Measurements from ENCODE around the gene GPR162. TPM values are rescaled to one million over a fixed set of nuclear protein-coding genes. Genes with fewer than 3 reads are reported as not detected.

The GPR162 gene, protein sequence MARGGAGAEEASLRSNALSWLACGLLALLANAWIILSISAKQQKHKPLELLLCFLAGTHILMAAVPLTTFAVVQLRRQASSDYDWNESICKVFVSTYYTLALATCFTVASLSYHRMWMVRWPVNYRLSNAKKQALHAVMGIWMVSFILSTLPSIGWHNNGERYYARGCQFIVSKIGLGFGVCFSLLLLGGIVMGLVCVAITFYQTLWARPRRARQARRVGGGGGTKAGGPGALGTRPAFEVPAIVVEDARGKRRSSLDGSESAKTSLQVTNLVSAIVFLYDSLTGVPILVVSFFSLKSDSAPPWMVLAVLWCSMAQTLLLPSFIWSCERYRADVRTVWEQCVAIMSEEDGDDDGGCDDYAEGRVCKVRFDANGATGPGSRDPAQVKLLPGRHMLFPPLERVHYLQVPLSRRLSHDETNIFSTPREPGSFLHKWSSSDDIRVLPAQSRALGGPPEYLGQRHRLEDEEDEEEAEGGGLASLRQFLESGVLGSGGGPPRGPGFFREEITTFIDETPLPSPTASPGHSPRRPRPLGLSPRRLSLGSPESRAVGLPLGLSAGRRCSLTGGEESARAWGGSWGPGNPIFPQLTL
- 6.1 and 6.8 TPM in 2 replicates for total RNA-seq

DNA sequence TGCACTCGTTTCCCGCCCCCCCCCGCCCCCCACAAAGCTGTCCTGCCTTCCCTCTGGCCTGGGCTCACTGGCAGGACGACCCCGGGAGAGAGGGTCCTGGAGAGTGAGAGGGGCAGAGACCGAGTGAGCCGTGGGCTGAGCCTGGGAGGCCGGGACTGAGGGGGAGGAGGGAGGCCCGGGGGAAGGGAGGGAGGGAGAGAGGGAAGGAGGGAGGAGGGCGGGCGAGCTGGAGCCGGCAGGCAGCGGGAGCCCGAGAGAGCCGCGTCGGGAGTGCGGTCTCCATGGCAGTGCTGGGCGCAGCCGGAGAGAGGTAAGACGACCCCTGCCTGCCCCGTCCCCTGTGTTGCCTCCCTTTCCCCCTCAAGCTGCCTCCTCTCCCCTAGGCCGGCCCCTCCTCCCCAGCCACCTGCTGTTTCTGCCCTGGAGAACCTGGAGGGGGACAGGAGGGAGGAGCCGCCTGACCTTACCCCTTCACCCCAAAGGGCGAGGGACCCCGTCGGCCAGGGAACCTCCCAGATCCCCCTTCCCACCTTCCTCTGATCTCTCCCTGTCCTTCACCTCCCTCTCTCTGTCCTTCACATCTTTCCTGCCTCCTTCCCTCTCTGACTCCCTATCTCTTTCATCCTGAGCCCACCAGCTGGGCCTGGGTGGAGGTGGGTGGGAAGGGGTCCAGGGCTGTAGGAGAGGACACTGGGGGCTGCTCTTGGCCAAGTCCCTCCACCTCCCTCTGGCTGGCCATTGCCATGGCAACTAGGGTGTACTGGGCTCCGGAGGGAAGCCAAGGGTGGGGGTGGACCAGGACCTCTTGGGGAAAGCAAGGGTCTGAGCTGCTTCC is at the start of gene GPR162:
Gene GPR162, plus strand, starts transcription at position 231 of the 835 bp plus-strand sequence. CDS start 2,078 bp downstream, outside the sequence.

DNA sequence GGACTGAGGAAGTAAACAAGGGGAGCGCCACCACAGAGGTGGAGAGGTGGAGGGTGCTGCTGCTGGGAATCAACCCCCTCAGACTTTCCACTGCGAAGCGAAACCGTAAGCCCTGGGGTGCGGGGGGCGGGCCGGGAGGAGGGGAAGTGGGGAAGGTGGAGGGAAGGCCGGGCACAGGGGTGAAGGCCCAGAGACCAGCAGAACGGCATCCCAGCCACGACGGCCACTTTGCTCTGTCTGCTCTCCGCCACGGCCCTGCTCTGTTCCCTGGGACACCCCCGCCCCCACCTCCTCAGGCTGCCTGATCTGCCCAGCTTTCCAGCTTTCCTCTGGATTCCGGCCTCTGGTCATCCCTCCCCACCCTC is 49.3 kb upstream of the GPR162 start, which contains the start of gene LAG3:
Gene LAG3, plus strand, starts transcription at position 190 of the 365 bp plus-strand sequence. CDS start 333 bp downstream, outside the sequence.

DNA sequence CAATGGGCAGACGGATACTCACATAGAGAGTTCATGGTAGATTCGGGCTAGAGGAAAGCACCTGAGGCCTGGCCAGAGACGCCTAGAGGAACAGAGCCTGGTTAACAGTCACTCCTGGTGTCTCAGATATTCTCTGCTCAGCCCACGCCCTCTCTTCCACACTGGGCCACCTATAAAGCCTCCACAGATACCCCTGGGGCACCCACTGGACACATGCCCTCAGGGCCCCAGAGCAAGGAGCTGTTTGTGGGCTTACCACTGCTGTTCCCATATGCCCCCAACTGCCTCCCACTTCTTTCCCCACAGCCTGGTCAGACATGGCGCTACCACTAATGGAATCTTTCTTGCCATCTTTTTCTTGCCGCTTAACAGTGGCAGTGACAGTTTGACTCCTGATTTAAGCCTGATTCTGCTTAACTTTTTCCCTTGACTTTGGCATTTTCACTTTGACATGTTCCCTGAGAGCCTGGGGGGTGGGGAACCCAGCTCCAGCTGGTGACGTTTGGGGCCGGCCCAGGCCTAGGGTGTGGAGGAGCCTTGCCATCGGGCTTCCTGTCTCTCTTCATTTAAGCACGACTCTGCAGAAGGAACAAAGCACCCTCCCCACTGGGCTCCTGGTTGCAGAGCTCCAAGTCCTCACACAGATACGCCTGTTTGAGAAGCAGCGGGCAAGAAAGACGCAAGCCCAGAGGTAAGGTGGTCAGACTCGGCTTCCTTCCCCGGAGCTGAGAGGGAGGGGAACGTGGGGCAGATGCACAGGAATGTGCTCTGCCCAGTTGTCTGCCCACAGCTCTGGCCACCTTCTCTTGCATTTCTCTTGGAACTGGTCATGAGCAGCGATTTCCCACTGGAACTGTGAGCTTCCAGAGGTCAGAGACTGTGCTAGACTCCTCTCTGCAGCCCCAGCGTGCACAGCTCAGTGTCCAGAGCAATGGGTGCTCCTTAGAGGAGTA is 32.4 kb upstream of the GPR162 start, which contains the start of gene CD4:
Gene CD4, plus strand, starts transcription at position 557 of the 953 bp plus-strand sequence. CDS start 10,611 bp downstream, outside the sequence.

DNA sequence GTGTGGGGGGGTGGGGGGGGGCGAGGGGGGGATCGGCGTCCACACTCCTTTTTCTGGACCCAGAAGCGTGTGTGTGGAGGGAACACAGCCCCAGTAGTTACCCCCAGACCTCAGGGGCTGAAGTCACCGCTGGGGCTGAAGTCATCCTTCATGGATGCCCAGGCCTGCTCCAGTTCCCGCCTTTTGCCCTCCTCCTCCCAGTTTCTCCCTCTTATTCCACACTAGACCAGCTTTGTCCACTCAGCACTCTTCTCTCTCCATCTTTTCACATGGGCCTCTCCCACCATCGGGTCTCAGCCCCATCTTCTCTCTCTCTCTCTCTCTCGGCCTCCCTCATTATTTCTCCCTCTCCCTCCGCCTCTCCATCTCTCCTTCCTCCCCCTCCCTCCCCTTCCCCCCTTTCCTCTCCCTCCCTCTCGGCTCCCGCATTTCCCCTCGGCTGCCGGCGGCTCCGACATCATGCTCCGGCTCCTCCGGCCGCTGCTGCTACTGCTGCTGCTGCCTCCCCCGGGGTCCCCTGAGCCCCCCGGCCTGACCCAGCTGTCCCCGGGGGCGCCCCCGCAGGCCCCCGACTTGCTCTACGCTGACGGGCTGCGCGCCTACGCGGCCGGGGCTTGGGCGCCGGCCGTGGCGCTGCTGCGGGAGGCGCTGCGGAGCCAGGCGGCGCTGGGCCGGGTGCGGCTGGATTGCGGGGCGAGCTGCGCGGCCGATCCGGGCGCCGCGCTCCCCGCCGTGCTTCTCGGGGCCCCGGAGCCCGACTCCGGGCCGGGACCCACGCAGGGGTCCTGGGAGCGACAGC is 6.6 kb downstream of the GPR162 start, which contains the start of gene P3H3:
Gene P3H3, plus strand, starts transcription at position 426 of the 799 bp plus-strand sequence. Its CDS starts 34 bp downstream, at position 460.

DNA sequence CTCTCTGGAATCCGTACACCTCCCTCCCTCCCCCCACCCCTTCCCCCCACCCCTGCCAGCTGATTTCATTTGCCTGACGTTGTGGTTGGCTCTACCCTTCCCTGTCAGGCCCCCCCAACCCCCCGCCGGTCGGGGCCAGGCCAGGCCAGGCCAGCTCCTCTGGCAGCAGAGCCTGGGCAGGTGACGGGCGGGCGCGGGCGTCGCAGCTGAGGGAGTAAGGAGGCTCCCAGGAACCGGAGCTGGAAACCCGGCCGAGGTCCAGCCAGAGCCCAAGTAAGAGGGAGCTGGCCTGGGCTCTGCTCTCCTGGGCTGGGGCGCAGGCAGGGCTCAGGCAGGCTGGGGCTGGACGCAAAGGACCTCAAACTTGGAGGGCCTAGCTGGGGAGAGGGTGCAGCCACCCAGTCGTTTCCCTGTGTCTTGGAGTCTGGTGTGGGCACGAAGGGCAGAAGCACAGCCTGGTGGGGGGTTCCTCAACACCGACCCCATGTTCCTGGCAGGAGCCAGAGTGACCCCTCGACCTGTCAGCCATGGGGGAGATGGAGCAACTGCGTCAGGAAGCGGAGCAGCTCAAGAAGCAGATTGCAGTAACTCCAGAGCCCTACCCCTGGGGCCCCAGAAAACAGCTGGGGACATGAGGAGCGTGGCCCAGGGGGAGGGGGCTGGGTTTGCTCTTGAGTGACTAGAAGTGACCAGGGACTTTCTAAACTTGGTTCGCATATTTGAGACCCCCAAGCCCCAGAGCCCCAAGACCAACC is 19.3 kb downstream of the GPR162 start, which contains the start of gene GNB3:
Gene GNB3, plus strand, starts transcription at position 165 of the 755 bp plus-strand sequence. Its CDS starts 363 bp downstream, at position 528.

DNA sequence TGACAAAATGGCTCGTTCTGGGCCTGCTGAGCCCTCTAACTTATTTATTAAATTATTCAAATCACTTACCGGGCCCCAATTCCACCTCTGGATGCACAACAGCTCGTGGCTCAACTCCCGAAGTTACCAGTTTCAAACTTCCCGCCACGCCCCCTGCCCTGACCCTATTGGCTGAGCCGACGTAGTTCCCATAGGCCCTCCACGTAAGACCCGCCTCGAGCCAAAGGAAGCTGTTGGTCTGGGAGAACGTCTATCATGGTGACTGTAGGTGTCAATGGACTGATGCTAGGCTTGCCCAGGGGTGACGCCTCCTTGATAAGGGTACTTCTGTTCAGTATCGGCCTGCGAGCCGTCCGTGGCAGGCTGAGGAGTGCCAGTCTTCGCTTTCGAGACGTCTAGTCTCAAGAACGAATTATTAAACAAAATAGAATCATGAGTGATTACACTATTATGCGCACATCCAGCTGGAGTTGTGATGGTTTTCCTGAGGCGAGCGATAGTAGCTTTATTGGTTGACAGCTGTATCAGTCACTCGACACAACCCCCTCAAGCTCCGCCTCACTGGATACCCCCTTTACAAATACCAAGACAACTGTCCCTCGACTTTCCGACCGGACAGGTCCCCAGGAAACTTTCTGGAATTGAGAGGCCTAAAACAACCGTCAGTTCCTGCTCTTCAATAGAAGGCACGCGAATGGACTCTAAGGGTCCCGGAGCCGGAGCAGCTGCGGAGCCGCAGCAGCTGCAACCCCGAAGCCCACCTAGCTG is 29.7 kb downstream of the GPR162 start, which contains the start of gene CDCA3:
Gene CDCA3, minus strand, starts transcription at position 134 of the 768 bp plus-strand sequence. CDS start 334 bp downstream, outside the sequence.

DNA sequence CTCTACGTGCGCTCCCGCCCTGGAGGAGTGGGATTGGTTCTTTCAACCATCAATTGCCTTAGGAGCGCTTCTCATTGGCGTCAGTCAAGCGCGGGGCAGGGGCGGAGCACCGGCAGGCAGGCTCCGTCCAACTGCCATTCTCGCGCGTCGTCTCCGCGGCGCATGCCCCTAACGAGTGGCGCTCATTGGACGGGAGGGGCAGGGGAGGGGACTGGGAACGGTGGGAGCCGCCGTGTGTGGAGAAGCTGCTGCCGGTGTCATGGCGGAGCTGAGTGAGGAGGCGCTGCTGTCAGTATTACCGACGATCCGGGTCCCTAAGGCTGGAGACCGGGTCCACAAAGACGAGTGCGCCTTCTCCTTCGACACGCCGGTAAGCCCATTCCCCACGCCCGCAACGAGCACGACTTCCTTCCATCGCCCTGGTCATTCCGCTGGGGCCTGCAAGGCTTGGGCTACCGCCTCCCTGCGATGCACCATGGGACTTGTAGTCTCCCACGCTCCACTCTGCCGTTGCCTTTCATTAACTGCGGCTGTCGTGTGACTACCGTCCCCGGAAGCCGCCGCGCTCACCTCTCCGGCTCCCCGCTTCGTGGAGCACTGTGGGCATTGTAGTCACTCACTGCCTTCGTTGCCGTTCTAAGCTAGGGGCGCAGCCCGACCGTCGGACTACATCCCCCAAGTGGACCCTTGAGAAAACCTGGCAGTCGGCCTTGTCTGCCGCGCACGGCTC is 30.5 kb downstream of the GPR162 start, which contains the start of gene USP5:
Gene USP5, plus strand, starts transcription at position 230 of the 730 bp plus-strand sequence. Its CDS starts 30 bp downstream, at position 260.

DNA sequence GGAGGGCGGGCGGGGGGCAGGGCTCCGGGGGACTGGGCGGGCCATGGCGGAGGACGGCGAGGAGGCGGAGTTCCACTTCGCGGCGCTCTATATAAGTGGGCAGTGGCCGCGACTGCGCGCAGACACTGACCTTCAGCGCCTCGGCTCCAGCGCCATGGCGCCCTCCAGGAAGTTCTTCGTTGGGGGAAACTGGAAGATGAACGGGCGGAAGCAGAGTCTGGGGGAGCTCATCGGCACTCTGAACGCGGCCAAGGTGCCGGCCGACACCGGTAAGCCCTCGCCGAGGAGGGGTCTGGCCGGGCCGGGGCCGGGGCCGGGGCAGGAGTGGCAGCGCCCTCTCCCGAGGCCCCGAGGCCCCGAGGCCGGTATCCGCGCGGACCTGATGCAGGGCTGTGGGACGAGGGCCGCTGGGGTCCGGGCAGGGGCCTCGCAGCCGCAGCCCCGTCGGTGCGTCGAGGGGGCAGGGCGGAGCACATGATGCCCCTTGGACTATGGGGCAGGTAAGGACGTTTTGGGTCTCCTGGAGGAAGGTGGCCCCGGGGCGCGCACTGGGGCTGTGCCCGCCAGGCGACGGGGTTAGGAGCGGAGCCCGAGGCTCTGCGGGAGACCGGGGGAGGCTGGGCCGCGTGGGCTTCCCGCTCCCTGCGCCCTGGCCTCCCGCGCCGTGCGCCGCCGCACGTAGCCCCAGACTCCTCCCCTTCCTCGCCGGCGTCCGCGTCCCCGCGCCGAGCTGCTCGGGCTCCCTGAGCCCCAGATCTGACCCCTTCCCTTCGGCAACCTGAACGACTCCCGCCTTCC is 46.0 kb downstream of the GPR162 start, which contains the start of gene TPI1:
Gene TPI1, plus strand, starts transcription at position 119 of the 798 bp plus-strand sequence. Its CDS starts 36 bp downstream, at position 155.

DNA sequence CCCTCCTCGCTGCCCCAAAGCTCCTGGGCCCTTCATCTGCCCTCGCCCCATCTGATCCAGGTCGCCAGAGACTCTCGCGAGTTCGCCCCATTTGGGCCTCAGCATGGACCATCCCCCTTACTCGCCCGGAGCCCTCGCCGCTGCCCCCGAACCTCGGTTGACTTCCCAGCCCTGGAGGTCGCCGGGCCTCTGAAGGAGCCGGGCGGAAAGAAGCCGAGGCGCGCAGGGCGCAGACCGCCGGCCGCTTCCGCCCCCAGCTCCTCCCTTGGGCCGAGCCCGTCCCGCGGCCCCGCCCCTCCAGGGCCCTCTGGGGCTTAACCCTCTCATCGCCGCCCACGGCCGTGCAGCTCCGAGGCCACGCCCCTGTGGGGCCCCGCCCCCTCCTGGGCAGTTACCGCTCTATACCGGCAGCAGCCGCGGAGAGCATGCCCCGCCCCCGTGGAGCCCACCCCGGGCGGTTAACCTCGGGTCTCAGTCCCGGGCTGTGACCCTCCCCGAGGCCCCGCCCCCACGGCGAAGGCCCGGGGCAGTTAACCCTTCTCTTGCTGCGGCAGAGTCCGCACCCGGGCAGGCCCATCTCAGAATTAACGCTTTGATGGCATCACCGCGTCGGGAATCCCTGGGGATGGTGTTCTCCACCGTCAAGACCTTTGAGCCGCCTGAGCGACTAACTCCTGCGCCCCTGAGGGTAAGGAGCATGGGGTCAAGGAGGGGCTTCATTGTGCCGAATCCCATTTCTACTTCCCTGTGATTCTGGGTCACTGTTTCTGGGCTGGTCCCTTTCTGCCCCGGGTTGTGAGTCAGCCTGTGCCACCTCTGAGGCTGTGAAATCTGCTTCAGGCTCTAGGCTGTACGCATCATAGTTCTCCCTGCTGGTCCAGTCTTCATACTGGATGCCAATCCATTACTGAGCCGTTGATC is 51.7 kb downstream of the GPR162 start, which contains the start of gene SPSB2:
Gene SPSB2, minus strand, starts transcription at position 210 of the 921 bp plus-strand sequence. CDS start 402 bp downstream, outside the sequence.

Other genes with a start within 250 kb of the GPR162 start
- 255 and 275 TPM in 2 replicates for gene CHD4, start 214.4 kb upstream of the GPR162 start, total RNA-seq
- gene LPAR5, start 185.9 kb upstream of the GPR162 start, total RNA-seq: not detected in 2 replicates
- 0.29 and 0.50 TPM in 2 replicates for gene ACRBP, start 174.4 kb upstream of the GPR162 start, total RNA-seq
- gene ING4, start 158.7 kb upstream of the GPR162 start, total RNA-seq: 39.7 and 53.5 TPM in 2 replicates
- 12.7 and 13.2 TPM in 2 replicates for gene ZNF384, start 132.4 kb upstream of the GPR162 start, total RNA-seq
- 0.33 and 1.0 TPM in 2 replicates for gene PIANP, start 121.0 kb upstream of the GPR162 start, total RNA-seq
- gene COPS7A, start 97.8 kb upstream of the GPR162 start, total RNA-seq: 83.2 and 106 TPM in 2 replicates
- 178 and 182 TPM in 2 replicates for gene MLF2, start 68.7 kb upstream of the GPR162 start, total RNA-seq
- 39.2 and 99.2 TPM in 2 replicates for gene PTMS, start 55.5 kb upstream of the GPR162 start, total RNA-seq
- 0.15 and 0.17 TPM in 2 replicates for gene LAG3, start 49.3 kb upstream of the GPR162 start, total RNA-seq
- gene CD4, start 32.3 kb upstream of the GPR162 start, total RNA-seq: 0.15 and 2.2 TPM in 2 replicates
- 121 and 150 TPM in 2 replicates for gene P3H3, start 6.6 kb downstream of the GPR162 start, total RNA-seq
- gene GNB3, start 19.1 kb downstream of the GPR162 start, total RNA-seq: 1.7 and 2.9 TPM in 2 replicates
- gene CDCA3, start 29.5 kb downstream of the GPR162 start, total RNA-seq: 3.3 and 25.9 TPM in 2 replicates
- gene USP5, start 30.3 kb downstream of the GPR162 start, total RNA-seq: 97.8 and 134 TPM in 2 replicates
- 1,080 and 1,447 TPM in 2 replicates for gene TPI1, start 45.7 kb downstream of the GPR162 start, total RNA-seq
- 6.3 and 14.1 TPM in 2 replicates for gene SPSB2, start 51.5 kb downstream of the GPR162 start, total RNA-seq
- gene LRRC23, start 83.0 kb downstream of the GPR162 start, total RNA-seq: 13.2 and 14.9 TPM in 2 replicates
- 20.1 and 29.3 TPM in 2 replicates for gene ENO2, start 92.8 kb downstream of the GPR162 start, total RNA-seq
- 16.9 and 31.9 TPM in 2 replicates for gene ATN1, start 106.1 kb downstream of the GPR162 start, total RNA-seq
- gene RNU7-1, start 122.0 kb downstream of the GPR162 start, total RNA-seq: not detected in 2 replicates
- 61.5 and 94.6 TPM in 2 replicates for gene C12orf57, start 122.2 kb downstream of the GPR162 start, total RNA-seq
- under 0.01 TPM in 1 of 2 replicates, not detected in the other for gene PTPN6, start 129.5 kb downstream of the GPR162 start, total RNA-seq
- 176 and 184 TPM in 2 replicates for gene PHB2, start 148.8 kb downstream of the GPR162 start, total RNA-seq
- gene EMG1, start 149.1 kb downstream of the GPR162 start, total RNA-seq: 35.2 and 55.0 TPM in 2 replicates
- gene LPCAT3, start 196.7 kb downstream of the GPR162 start, total RNA-seq: 15.1 and 17.9 TPM in 2 replicates
- gene C1S, start 238.9 kb downstream of the GPR162 start, total RNA-seq: 307 and 827 TPM in 2 replicates

All from smooth muscle cell of trachea (primary cell).